Jurkat, Clone E6-1 (cell line): ENCODE results near the gene ACTR3C.
A peak's percentile ranks its signal among the peaks of the same experiment; 100 is the strongest.
"Not testable (repeated sequence)": the region's sequence is repeated elsewhere in the genome, so short reads cannot be mapped to it uniquely, and the experiment has no call there.

Source experiments
- DNase-seq: peaks from one replicate; pipeline ENCODE4 v3.0.0-alpha.2; 2011; ENCODE audit warnings: low read depth, low spot score
- H3K4me3 ChIP-seq: 2 replicates; pipeline ENCODE4 v1.5.1; 2011; ENCODE audit warnings: mild to moderate bottlenecking, low read length, control low read depth, moderate library complexity

ACTR3C gene

GRCh38 chr7:150247745-150248144 is 75.6 kb downstream of the ACTR3C start:
- H3K4me3 ChIP-seq, DNase-seq: not testable (repeated sequence)

DNA sequence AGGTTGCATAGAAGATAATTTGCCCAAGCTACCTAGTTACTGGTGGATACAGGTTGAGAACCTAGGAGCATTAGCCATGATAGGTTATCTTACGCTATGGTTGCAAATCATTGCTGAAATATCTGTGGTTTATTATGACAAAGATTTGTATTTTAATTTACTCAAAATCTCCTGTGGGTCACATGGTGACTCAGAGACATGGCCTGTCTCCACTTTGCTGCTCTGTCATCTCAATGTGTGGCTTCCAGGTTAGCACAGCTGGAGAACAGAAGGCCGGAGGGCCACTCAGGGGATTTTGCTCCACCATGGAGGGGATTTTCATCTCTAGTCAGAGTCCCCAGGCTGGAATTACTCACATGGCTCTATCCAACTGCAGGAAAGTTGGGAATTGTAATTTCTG is 78.1 kb downstream of the ACTR3C start:
- not testable (repeated sequence) for DNase-seq, H3K4me3 ChIP-seq

- not testable (repeated sequence) for DNase-seq, H3K4me3 ChIP-seq
Observed at GRCh38 chr7:150242935-150243334, 80.4 kb downstream of the ACTR3C start.

DNA sequence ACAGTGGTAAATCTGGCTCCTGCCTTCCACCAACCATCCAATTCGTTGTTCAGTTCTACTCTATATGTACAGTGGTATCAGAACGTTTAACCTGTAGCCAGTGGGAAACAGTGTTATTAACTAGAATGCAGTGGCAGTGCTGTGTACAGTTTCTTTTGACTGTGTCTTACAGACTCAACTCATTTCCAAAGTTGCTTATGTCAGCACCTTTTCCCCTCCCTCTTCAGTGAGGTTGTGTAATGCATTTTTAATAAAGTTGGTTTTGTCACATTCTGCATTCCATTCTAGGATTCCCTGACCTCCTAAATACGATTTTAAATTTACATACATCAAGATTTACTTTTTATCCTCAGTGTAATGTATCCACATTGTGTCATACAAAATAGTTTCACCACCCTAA is 97.9 kb downstream of the ACTR3C start:
- DNase-seq, H3K4me3 ChIP-seq: not testable (repeated sequence)

- not testable (repeated sequence) for H3K4me3 ChIP-seq
- DNase-seq = peak; percentile 0
Observed at GRCh38 chr7:150222083-150222972, 101.0 kb downstream of the ACTR3C start.

DNA sequence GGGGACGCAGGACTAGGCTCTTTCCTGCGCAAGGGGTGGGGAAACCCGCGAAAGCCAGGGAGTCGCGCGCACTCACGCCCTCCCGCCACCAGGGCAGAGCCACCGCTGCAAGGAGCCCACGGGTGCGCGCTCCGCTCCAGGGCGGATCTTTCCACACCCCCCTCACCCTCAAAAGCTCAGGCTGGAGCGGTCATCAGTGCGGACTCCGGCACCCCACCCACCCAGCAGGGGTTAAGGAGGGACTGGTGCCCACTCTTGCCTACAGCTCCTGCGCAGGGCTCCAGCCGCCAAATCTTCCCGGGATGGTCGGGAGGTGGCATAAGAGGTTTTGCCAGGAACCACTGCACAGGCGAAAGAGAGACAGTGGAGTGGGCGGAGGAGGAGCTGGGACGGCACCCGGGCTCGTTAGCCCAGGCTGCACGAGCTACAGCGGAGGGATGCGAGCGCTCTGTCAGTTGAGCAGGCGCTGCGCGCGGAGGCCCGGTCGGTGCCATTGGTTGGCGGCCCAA is 102.6 kb downstream of the ACTR3C start:
- not testable (repeated sequence) for H3K4me3 ChIP-seq, DNase-seq

- H3K4me3 ChIP-seq, DNase-seq: not testable (repeated sequence)
Observed at GRCh38 chr7:150219941-150220658, 103.2 kb downstream of the ACTR3C start.

GRCh38 chr7:150206848-150207247 is 116.5 kb downstream of the ACTR3C start:
- DNase-seq, H3K4me3 ChIP-seq: not testable (repeated sequence)

GRCh38 chr7:150205866-150206265 is 117.5 kb downstream of the ACTR3C start:
- DNase-seq, H3K4me3 ChIP-seq: not testable (repeated sequence)

GRCh38 chr7:150204577-150204976 is 118.8 kb downstream of the ACTR3C start:
- H3K4me3 ChIP-seq, DNase-seq: not testable (repeated sequence)

- DNase-seq = not testable (repeated sequence)
Observed at GRCh38 chr7:150202894-150203293, 120.5 kb downstream of the ACTR3C start.

More at GRCh38 chr7:150202894-150203293, 120.5 kb downstream of the ACTR3C start:
- not testable (repeated sequence) for H3K4me3 ChIP-seq
